Neural cell (in vitro differentiated cells): ENCODE results near the gene SPNS1.

Experiments
- POLR2AphosphoS5 ChIP-seq: IDR thresholded peaks from 2 replicates; pipeline ENCODE4 v1.6.1; 2012
- REST ChIP-seq: IDR thresholded peaks from 2 replicates; pipeline ENCODE4 v1.6.1; 2012; ENCODE audit warnings: borderline replicate concordance
- SMC3 ChIP-seq: fragments of 450-650 bp; conservative IDR thresholded peaks from 2 replicates; pipeline ENCODE4 v1.6.1; 2014; ENCODE audit warnings: antibody characterized with exemption, mild to moderate bottlenecking, moderate library complexity; ENCODE audit not compliant: poor library complexity
- TAF1 ChIP-seq: IDR thresholded peaks from 2 replicates; pipeline ENCODE4 v1.6.1; 2012; ENCODE audit warnings: low read depth

DNA sequence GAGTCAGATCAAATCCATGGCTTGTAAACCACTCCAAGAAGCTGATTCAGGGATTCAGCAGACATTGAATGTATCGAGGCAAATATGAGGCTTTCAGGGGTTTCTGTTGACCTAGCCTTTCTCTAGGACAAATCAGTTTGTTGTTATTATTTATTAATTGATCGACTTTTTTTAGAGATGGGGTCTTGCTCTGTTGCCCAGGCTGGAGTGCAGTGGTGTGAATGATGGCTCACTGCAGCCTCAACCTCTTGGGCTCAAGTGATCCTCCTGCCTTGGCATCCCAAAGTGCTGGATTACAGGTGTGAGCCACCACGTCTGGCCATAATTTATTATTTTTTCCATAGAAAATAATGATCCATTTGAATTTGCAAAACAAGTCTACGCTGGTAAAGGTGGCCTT is 37.3 kb downstream of the SPNS1 start:
- TF ChIP-seq POLR2AphosphoS5, result no peak
- no peak for TF ChIP-seq SMC3
- no peak for TF ChIP-seq REST
- TF ChIP-seq TAF1, result no peak
